ENCODE measurements around the gene E4F1.

- no peak for TF ChIP-seq CTCF (IDR thresholded peaks at IDR 0.05)
- TF ChIP-seq EZH2 (IDR thresholded peaks at IDR 0.05; ENCODE audit: borderline replicate concordance, insufficient read depth, low read depth, low read length, poor library complexity, severe bottlenecking): no peak
Measured at GRCh38 chr16:2208308-2208707, 15.1 kb upstream of the E4F1 start.

All from B cell (primary cell).